HG03097 (cell line): ENCODE measurements around the gene TUBB4B.

Source experiments
- ATAC-seq: cut with Tn5 transposase; IDR thresholded peaks from one replicate; pipeline ENCODE4 v1.9.1; 2021; ENCODE audit not compliant: unreplicated experiment, low FRiP score

TUBB4B gene

DNA sequence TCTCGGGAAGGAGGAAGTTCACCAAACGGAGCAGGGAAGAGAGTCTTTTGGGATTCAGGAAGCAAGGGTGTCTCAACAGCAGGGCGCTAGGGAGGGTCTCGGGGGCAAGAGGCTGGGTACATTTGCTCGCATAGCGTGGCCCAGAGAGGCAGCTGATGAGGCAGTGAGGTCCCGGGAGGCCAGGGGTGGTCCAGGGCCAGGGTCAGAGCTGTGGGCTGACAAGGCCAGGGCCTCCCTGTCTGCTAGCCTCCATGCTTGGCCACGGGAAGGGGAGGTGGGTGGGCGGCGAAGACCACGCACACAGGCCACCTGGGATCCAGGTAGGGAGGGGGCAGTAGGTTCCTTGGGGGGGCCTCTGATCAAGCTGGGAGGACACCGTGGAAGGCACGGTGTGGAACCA lies 29.6 kb upstream of the TUBB4B start:
- no peak for ATAC-seq

- ATAC-seq = no peak
These were observed 28.6 kb upstream of the TUBB4B start for GRCh38 chr9:137212520-137212919.

DNA sequence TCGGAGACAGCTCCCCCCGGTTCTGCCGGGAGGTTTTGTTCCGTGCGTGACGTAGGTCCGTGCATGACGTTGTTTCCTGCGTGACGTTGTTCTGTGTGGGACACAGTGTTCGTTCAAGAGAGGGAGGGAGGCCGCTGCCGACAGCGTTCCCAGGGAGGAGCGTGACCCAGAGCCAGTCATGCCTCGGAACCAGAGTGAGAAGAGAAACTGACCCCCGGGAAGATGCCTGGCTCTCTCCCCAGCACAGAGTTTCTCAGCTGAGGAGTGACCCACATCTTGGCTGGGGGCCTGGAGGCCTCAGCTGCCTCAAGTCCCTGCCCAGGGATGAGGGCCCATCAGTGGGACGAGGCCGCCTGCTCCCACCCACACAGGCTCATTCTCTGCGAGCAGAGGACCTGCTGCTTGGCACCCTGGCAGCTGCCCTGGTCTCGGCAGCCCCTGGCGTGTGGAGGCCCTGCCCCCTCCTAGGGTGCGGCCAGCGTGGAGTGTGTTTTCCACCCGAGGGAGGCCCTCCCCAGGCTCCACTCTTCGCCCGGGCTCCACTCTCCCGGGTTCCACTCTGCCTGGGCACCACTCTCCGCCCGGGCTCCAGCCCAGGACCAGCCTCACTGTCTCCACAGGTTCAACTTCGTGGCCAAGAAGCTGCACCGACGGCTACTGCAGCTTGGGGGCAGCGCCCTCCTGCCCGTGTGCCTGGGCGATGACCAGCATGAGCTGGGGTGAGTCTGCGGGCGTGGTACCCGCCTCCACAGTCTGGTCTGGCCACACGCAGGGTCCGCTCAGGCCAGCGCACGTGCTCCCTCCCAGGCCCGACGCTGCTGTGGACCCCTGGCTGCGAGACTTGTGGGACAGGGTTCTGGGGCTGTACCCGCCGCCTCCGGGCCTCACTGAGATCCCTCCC lies 27.7 kb upstream of the TUBB4B start:
- ATAC-seq = no peak

DNA sequence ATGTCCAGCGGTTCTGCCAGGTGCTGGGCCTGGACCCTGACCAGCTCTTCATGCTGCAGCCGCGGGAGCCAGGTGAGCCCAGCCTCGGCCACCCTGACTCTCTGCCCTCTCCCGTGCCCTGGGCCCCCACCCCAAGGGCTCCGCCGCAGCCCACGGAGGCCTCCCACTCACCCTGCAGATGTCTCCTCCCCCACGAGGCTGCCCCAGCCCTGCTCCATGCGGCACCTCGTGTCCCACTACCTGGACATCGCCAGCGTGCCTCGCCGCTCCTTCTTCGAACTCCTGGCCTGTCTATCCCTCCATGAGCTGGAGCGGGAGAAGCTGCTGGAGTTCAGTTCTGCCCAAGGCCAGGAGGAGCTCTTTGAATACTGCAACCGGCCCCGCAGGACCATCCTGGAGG lies 26.5 kb upstream of the TUBB4B start:
- ATAC-seq = no peak

GRCh38 chr9:137215196-137215986 lies 25.7 kb upstream of the TUBB4B start:
- ATAC-seq = no peak

- ATAC-seq = no peak
These were observed 24.7 kb upstream of the TUBB4B start for GRCh38 chr9:137216188-137216965.

DNA sequence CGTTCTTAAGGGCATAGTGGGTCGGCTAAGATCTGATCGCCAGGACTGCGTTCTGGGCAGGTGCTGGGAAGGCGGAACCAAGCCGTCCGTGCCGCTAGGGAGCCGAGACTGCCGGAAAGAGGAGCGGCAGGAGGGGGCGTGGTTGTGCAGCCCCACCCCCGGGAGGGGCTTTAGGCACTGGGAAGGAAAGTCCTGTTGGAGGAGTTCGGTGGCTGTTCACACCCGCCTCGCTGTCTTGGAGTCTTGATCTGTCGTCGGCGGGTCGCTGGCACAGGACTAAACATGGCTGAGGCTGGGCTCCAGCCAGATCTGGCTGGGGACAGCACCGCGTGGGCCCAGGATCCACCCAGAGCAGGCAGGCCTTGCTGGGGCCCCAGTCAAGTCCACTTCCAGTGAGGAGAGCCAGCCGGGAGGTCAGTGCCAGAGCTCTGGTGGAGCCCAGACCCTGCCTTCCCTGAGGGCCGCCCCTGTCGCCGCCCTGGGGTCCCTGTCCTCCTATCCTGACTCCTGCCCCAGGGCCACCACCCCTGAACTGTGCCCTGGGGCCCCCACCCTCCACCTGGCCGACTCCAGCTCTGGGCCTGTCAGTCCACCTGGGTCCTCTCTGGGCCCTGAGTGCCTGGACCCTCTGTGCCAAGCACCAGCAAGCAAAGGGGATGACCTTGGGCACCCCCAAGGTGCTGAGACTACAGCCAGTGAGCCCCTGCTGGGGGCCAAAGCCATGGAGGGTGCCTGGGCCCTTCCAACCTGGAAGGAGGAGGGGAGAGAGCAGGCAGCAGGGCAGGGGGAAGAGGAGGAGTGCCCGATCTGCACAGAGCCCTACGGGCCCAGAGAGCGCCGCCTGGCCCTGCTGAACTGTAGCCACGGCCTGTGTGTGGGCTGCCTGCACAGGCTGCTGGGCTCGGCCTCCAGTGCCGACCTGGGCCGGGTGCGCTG lies 23.5 kb upstream of the TUBB4B start:
- ATAC-seq = no peak

- no peak for ATAC-seq
These were observed 22.8 kb upstream of the TUBB4B start for GRCh38 chr9:137218212-137218753.

- no peak for ATAC-seq
These were observed 22.3 kb upstream of the TUBB4B start for GRCh38 chr9:137218754-137219271.

GRCh38 chr9:137219757-137220316 lies 21.2 kb upstream of the TUBB4B start:
- no peak for ATAC-seq

- ATAC-seq = no peak
These were observed 20.6 kb upstream of the TUBB4B start for GRCh38 chr9:137220317-137221094.

DNA sequence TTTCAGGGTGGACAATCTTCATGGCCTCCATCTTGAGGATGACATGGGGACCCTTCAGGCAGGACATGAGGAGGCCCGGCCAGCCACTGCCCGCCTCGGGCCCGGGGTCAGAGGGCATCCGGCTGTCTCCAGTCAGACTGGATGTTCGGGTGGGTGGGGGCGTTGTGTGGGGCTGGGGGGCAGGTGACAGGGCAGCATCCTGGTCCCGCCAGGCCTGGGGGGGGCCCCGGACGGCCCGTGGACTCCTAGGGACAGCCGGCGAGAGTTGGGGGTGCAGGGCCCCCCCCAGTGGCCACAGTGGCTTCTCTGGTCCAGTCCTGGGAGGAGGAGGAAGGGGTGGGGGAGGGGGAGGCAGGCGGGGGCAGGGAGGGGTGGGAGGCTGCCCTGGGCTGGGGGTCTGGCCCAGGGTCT lies 20.0 kb upstream of the TUBB4B start:
- no peak for ATAC-seq

DNA sequence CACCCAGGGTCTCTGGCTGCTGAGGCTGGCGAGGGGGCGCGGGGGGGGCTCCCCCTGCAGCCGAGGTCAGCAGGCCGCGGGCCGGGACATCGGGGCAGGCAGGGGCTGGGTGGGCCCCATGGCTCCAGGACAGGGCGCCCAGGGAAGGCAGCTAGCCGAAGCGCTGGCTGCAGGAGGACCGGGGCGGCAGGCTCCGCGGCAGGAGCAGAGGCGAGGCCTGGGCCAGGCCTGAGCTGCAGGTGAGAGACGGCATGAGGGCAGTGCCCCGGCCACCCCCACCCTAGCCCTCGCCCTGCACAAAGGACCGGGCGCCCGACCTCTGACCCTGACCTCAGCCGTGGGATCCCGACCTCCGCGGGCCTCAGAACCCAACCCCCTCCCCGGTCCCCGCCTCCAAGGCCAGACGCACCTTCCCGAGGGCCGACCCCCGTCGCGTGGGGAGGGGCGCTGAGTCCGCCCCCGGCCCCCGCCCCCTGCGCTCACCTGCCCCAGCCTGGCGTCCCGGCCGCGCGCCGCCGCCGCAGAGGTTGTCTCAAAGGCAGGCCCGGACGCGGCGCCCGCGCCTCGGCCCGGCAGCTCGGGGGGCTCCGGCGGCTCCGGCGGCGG lies 19.5 kb upstream of the TUBB4B start:
- no peak for ATAC-seq

- no peak for ATAC-seq
These were observed 18.7 kb upstream of the TUBB4B start, which contains the start of gene RNF208 for GRCh38 chr9:137222190-137223077. Gene RNF208, minus strand, starts transcription at chr9:137222240. Its CDS starts 1,028 bp downstream, at chr9:137221212.

GRCh38 chr9:137223078-137223970 lies 17.8 kb upstream of the TUBB4B start:
- peak; percentile 72 for ATAC-seq
